ENCODE measurements around the gene NUDCD3.

The NUDCD3 gene

GRCh38 chr7:44382459-44383265 is 107.8 kb downstream of the NUDCD3 start:
- Histone ChIP-seq H3K4me2 (ENCODE audit: low read depth, low read length, poor library complexity, severe bottlenecking) (no peak overlapping the region), H3K79me2 (ENCODE audit: insufficient read depth, low read length) (no peaks in the 10 kb centered on the region), H4K20me1 (ENCODE audit: insufficient read depth, low read length, poor library complexity, severe bottlenecking) (no peaks in the 10 kb centered on the region), H3K36me3 (ENCODE audit: insufficient read depth, low read length) (peaks cover 43% of the 10 kb centered on the region; the same call in 1 of the 2 replicates), H3K4me3 (ENCODE audit: low read length, poor library complexity, severe bottlenecking) (no peak overlapping the region), H3K4me1 (ENCODE audit: insufficient read depth, low read length, poor library complexity, severe bottlenecking) (no peaks in the 10 kb centered on the region), H3K9me3 (ENCODE audit: insufficient read depth, low read depth, low read length) (no peaks in the 10 kb centered on the region), H3K27me3 (ENCODE audit: insufficient read depth, low read length, poor library complexity, severe bottlenecking) (no peaks in the 10 kb centered on the region), H2AFZ (ENCODE audit: low read length) (no peak overlapping the region), H3K9me2 (replicated peaks; ENCODE audit: low read depth, low read length) (no peaks in the 10 kb centered on the region), H3F3A (ENCODE audit: low read depth) (no peaks in the 10 kb centered on the region), H3K9ac (ENCODE audit: low read depth, low read length, poor library complexity, severe bottlenecking) (no peak overlapping the region)
- TF ChIP-seq EZH2phosphoT487 (IDR thresholded peaks at IDR 0.05; ENCODE audit: borderline replicate concordance): no peak
- TF ChIP-seq, protein P1, sequence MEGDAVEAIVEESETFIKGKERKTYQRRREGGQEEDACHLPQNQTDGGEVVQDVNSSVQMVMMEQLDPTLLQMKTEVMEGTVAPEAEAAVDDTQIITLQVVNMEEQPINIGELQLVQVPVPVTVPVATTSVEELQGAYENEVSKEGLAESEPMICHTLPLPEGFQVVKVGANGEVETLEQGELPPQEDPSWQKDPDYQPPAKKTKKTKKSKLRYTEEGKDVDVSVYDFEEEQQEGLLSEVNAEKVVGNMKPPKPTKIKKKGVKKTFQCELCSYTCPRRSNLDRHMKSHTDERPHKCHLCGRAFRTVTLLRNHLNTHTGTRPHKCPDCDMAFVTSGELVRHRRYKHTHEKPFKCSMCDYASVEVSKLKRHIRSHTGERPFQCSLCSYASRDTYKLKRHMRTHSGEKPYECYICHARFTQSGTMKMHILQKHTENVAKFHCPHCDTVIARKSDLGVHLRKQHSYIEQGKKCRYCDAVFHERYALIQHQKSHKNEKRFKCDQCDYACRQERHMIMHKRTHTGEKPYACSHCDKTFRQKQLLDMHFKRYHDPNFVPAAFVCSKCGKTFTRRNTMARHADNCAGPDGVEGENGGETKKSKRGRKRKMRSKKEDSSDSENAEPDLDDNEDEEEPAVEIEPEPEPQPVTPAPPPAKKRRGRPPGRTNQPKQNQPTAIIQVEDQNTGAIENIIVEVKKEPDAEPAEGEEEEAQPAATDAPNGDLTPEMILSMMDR (conservative IDR thresholded peaks at IDR 0.05; ENCODE audit: low read length): no peak

DNA sequence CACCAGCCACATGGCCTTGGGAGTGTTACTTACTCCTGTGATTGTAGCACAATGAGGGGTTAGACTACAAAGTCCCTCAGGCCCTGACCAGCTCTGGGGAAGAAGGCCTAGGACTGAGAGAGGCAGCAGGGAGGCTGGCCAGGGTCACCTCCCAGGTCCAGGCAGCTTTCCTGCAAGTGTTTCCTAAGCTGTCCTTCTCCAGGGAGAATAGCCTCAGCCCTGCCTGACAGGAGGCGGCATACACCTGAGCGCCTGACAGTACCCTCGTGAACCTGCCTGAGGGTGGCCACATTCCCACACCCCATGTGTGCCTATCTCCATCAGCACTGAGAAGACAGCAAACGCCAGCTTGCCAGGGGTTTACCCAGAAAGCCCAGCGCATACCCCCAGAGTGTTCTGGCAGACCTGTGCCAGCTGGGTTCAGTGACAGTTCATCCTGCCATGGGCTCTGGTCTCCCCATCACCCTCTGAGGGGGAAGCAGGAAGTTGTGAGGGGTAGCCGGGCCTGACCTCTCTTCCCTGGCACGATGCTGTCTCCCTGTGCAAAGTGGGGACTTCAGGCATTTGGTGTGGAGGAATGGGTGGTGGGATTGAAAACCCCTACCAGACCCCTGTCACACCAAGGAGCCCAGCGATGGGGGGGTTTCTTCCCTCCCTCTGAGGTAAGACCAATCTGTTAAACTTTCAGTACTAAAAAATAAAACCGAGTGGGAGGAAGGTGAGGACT is 108.8 kb downstream of the NUDCD3 start:
- H3K4me3 ChIP-seq (ENCODE audit: low read length, poor library complexity, severe bottlenecking): no peak overlapping the region
- no peak overlapping the region for H2AFZ ChIP-seq (ENCODE audit: low read length)
- no peaks in the 10 kb centered on the region for H4K20me1 ChIP-seq (ENCODE audit: insufficient read depth, low read length, poor library complexity, severe bottlenecking)
- peaks cover 33% of the 10 kb centered on the region; the same call in 1 of the 2 replicates for H3K36me3 ChIP-seq (ENCODE audit: insufficient read depth, low read length)
- no peaks in the 10 kb centered on the region for H3K9me2 ChIP-seq (replicated peaks; ENCODE audit: low read depth, low read length)
- H3K27me3 ChIP-seq (ENCODE audit: insufficient read depth, low read length, poor library complexity, severe bottlenecking): no peaks in the 10 kb centered on the region
- H3F3A ChIP-seq (ENCODE audit: low read depth): no peaks in the 10 kb centered on the region
- no peak overlapping the region for H3K4me2 ChIP-seq (ENCODE audit: low read depth, low read length, poor library complexity, severe bottlenecking)
- no peaks in the 10 kb centered on the region for H3K9me3 ChIP-seq (ENCODE audit: insufficient read depth, low read depth, low read length)
- no peaks in the 10 kb centered on the region for H3K4me1 ChIP-seq (ENCODE audit: insufficient read depth, low read length, poor library complexity, severe bottlenecking)
- no peak for TF ChIP-seq EZH2phosphoT487 (IDR thresholded peaks at IDR 0.05; ENCODE audit: borderline replicate concordance)
- no peak overlapping the region for H3K9ac ChIP-seq (ENCODE audit: low read depth, low read length, poor library complexity, severe bottlenecking)
- H3K79me2 ChIP-seq (ENCODE audit: insufficient read depth, low read length): no peaks in the 10 kb centered on the region

- Histone ChIP-seq H4K20me1 (ENCODE audit: insufficient read depth, low read length, poor library complexity, severe bottlenecking) (no peaks in the 10 kb centered on the region), H3K9me3 (ENCODE audit: insufficient read depth, low read depth, low read length) (no peaks in the 10 kb centered on the region), H2AFZ (ENCODE audit: low read length) (no peak overlapping the region), H3K36me3 (ENCODE audit: insufficient read depth, low read length) (peaks cover 28% of the 10 kb centered on the region; the same call in 1 of the 2 replicates), H3K4me2 (ENCODE audit: low read depth, low read length, poor library complexity, severe bottlenecking) (no peak overlapping the region), H3K9ac (ENCODE audit: low read depth, low read length, poor library complexity, severe bottlenecking) (no peak overlapping the region), H3F3A (ENCODE audit: low read depth) (no peaks in the 10 kb centered on the region), H3K4me3 (ENCODE audit: low read length, poor library complexity, severe bottlenecking) (no peak overlapping the region), H3K79me2 (ENCODE audit: insufficient read depth, low read length) (no peaks in the 10 kb centered on the region), H3K27me3 (ENCODE audit: insufficient read depth, low read length, poor library complexity, severe bottlenecking) (no peaks in the 10 kb centered on the region), H3K4me1 (ENCODE audit: insufficient read depth, low read length, poor library complexity, severe bottlenecking) (no peaks in the 10 kb centered on the region), H3K9me2 (replicated peaks; ENCODE audit: low read depth, low read length) (no peaks in the 10 kb centered on the region)
- TF ChIP-seq, protein P1 (conservative IDR thresholded peaks at IDR 0.05; ENCODE audit: low read length): no peak
- no peak for TF ChIP-seq EZH2phosphoT487 (IDR thresholded peaks at IDR 0.05; ENCODE audit: borderline replicate concordance)
Measured at GRCh38 chr7:44380831-44381493, 109.5 kb downstream of the NUDCD3 start.
